ENCODE data around the gene RGS3.

- TF ChIP-seq CTCF (IDR thresholded peaks at IDR 0.05; ENCODE audit: insufficient read depth, low read depth, low read length) (no peak), EZH2 (IDR thresholded peaks at IDR 0.05; ENCODE audit: insufficient read depth, low read length) (no peak)
Measured at GRCh38 chr9:113583511-113584427, 120.2 kb downstream of the RGS3 start.

Data from astrocyte (in vitro differentiated cells and primary cell).